ENCODE data around the gene ANXA1.

Gene ANXA1

GRCh38 chr9:73151653-73152542, at the start of gene ANXA1:
Gene ANXA1 (plus strand): TSS chr9:73151865. CDS start chr9:73158536, 6,671 bp downstream.
- no peak for DNase-seq

GRCh38 chr9:73104342-73104741, 47.3 kb upstream of the ANXA1 start:
- DNase-seq = no peak

GRCh38 chr9:73104921-73105320, 46.7 kb upstream of the ANXA1 start:
- DNase-seq = no peak

- DNase-seq = peak; percentile 57
These were observed 44.1 kb upstream of the ANXA1 start for GRCh38 chr9:73107489-73108069.

GRCh38 chr9:73114058-73114457, 37.6 kb upstream of the ANXA1 start:
- no peak for DNase-seq

- no peak for DNase-seq
These were observed 36.7 kb upstream of the ANXA1 start for GRCh38 chr9:73114958-73115357.

GRCh38 chr9:73116031-73116430, 35.6 kb upstream of the ANXA1 start:
- DNase-seq = no peak

GRCh38 chr9:73116880-73117279, 34.8 kb upstream of the ANXA1 start:
- no peak for DNase-seq

- no peak for DNase-seq
These were observed 33.4 kb upstream of the ANXA1 start for GRCh38 chr9:73118286-73118685.

GRCh38 chr9:73118898-73119554, 32.6 kb upstream of the ANXA1 start:
- no peak for DNase-seq

GRCh38 chr9:73121375-73121935, 30.2 kb upstream of the ANXA1 start:
- no peak for DNase-seq

GRCh38 chr9:73125651-73126050, 26.0 kb upstream of the ANXA1 start:
- DNase-seq = no peak

- DNase-seq = no peak
These were observed 21.6 kb upstream of the ANXA1 start for GRCh38 chr9:73129941-73130685.

- no peak for DNase-seq
These were observed 20.2 kb upstream of the ANXA1 start for GRCh38 chr9:73131461-73131860.

GRCh38 chr9:73132034-73132776, 19.5 kb upstream of the ANXA1 start:
- peak; percentile 46 for DNase-seq

- DNase-seq = no peak
These were observed 18.5 kb upstream of the ANXA1 start for GRCh38 chr9:73133022-73133651.

- no peak for DNase-seq
These were observed 17.7 kb upstream of the ANXA1 start for GRCh38 chr9:73133921-73134407.

GRCh38 chr9:73135394-73135793, 16.3 kb upstream of the ANXA1 start:
- DNase-seq = no peak

GRCh38 chr9:73137286-73137899, 14.3 kb upstream of the ANXA1 start:
- DNase-seq = no peak

- DNase-seq = no peak
These were observed 13.8 kb upstream of the ANXA1 start for GRCh38 chr9:73137914-73138313.

GRCh38 chr9:73138516-73138915, 13.1 kb upstream of the ANXA1 start:
- no peak for DNase-seq
